Neural crest cell (in vitro differentiated cells): ENCODE measurements around the gene WDFY4. TPM values are rescaled to one million over a fixed set of nuclear protein-coding genes. Genes with fewer than 3 reads are reported as not detected.

Experiments
- DNase-seq: peaks from one replicate; pipeline ENCODE4 v3.0.0; 2021; ENCODE audit warnings: low read depth, mixed read lengths, low spot score
- H3K27ac Mint-ChIP-seq: one replicate; pipeline ENCODE4 v1.8.0; 2021; ENCODE audit warnings: mild to moderate bottlenecking, mixed read lengths; ENCODE audit not compliant: unreplicated experiment
- H3K27me3 Mint-ChIP-seq: 2 replicates; pipeline ENCODE4 v1.8.0; 2021; ENCODE audit warnings: low read depth, mild to moderate bottlenecking, mixed read lengths
- H3K36me3 Mint-ChIP-seq: 2 replicates; pipeline ENCODE4 v1.8.0; 2021; ENCODE audit warnings: low read depth, mild to moderate bottlenecking, mixed read lengths
- H3K4me1 Mint-ChIP-seq: 2 replicates; pipeline ENCODE4 v1.8.0; 2021; ENCODE audit warnings: mixed read lengths
- H3K4me3 Mint-ChIP-seq: one replicate; pipeline ENCODE4 v1.8.0; 2021; ENCODE audit warnings: mild to moderate bottlenecking, mixed read lengths
- H3K9me3 Mint-ChIP-seq: 2 replicates; pipeline ENCODE4 v1.8.0; 2021; ENCODE audit warnings: mixed read lengths
- CTCF ChIP-seq: fragments of 200-600 bp; sonication (generic); conservative IDR thresholded peaks from 2 replicates; pipeline ENCODE4 v1.5.0; 2021; ENCODE audit warnings: antibody characterized with exemption, mild to moderate bottlenecking
- total RNA-seq: library from RNA; stranded (reverse); gene quantifications from 2 replicates; pipeline ENCODE4 v1.2.1, GENCODE V29; 2021

Gene WDFY4
- total RNA-seq, 1 donor from 2014 or later = not detected

- no peak overlapping the region for H3K4me3 Mint-ChIP-seq
- H3K4me1 Mint-ChIP-seq = peaks cover 28% of the 10 kb centered on the region
- no peak for DNase-seq
- peaks cover 3% of the 10 kb centered on the region for H3K9me3 Mint-ChIP-seq
- TF ChIP-seq CTCF = no peak
- peaks cover 7% of the 10 kb centered on the region for H3K27me3 Mint-ChIP-seq
- H3K27ac Mint-ChIP-seq = no peak overlapping the region
- peaks cover 3% of the 10 kb centered on the region for H3K36me3 Mint-ChIP-seq
Measured at GRCh38 chr10:48742891-48743860, 58.5 kb downstream of the WDFY4 start.

- no peak overlapping the region for H3K27ac Mint-ChIP-seq
- peaks cover 22% of the 10 kb centered on the region for H3K4me1 Mint-ChIP-seq
- H3K27me3 Mint-ChIP-seq = peaks cover 7% of the 10 kb centered on the region
- H3K9me3 Mint-ChIP-seq = peaks cover 3% of the 10 kb centered on the region
- H3K36me3 Mint-ChIP-seq = peaks cover 3% of the 10 kb centered on the region
- DNase-seq = no peak
- TF ChIP-seq CTCF = no peak
- no peak overlapping the region for H3K4me3 Mint-ChIP-seq
Measured at GRCh38 chr10:48744587-48744986, 59.9 kb downstream of the WDFY4 start.

GRCh38 chr10:48745662-48746245, 61.1 kb downstream of the WDFY4 start:
- peak; percentile 50 for TF ChIP-seq CTCF
- Mint-ChIP-seq H3K27ac (no peak overlapping the region), H3K36me3 (peaks cover 3% of the 10 kb centered on the region), H3K4me1 (peaks cover 10% of the 10 kb centered on the region), H3K9me3 (peaks cover 3% of the 10 kb centered on the region), H3K27me3 (peaks cover 7% of the 10 kb centered on the region), H3K4me3 (no peak overlapping the region)
- no peak for DNase-seq

GRCh38 chr10:48748573-48748972, 63.9 kb downstream of the WDFY4 start:
- no peak for TF ChIP-seq CTCF
- Mint-ChIP-seq H3K9me3 (peaks cover 6% of the 10 kb centered on the region), H3K27me3 (peaks cover 4% of the 10 kb centered on the region), H3K36me3 (peaks cover 3% of the 10 kb centered on the region), H3K27ac (no peak overlapping the region), H3K4me1 (peaks cover 3% of the 10 kb centered on the region), H3K4me3 (no peak overlapping the region)
- DNase-seq = no peak

GRCh38 chr10:48749254-48749787, 64.6 kb downstream of the WDFY4 start:
- peaks cover 6% of the 10 kb centered on the region for H3K9me3 Mint-ChIP-seq
- no peaks in the 10 kb centered on the region for H3K27me3 Mint-ChIP-seq
- no peak overlapping the region for H3K4me3 Mint-ChIP-seq
- H3K36me3 Mint-ChIP-seq = peaks cover 3% of the 10 kb centered on the region
- no peak overlapping the region for H3K27ac Mint-ChIP-seq
- no peaks in the 10 kb centered on the region for H3K4me1 Mint-ChIP-seq
- DNase-seq = no peak
- no peak for TF ChIP-seq CTCF
